H1 (cell line): ENCODE results near the gene RPL18. TPM values are rescaled to one million over a fixed set of nuclear protein-coding genes. Genes with fewer than 3 reads are reported as not detected.

ENCODE experiments used
- CTCF ChIA-PET: fragments of 300-600 bp; sonication (Branson Sonifier 250); formaldehyde crosslinking; loops from one replicate; lab custom pipeline; 2021; ENCODE audit not compliant: partially characterized antibody; lab: Charles Lee
- POLR2A ChIA-PET: fragments of 300-600 bp; sonication (Branson Sonifier 250); formaldehyde crosslinking; loops from one replicate; lab custom pipeline; 2021; ENCODE audit warnings: inconsistent platforms; ENCODE audit not compliant: partially characterized antibody; lab: Charles Lee
- DNase-seq, 2 experiments: peaks; one replicate each; pipeline versions ENCODE4 v3.0.0 to v3.0.0-alpha.2; 2010 to 2022; ENCODE audit warnings: low spot score in 2 of 2, low read depth in 1 of 2, mixed read lengths in 1 of 2
- FAIRE-seq: peaks from 2 replicates; lab custom pipeline; 2011; peaks lifted over from hg19 to GRCh38; lab: Jason Lieb, UNC
- H2AFZ ChIP-seq: 2 replicates; pipeline ENCODE4 v1.8.1; 2012; ENCODE audit warnings: low read length, inconsistent platforms
- H2AK5ac ChIP-seq: 2 replicates; pipeline ENCODE4 v1.6.1; 2013; ENCODE audit warnings: low read depth, low read length
- H2BK120ac ChIP-seq: replicated peaks from 2 replicates; pipeline ENCODE3; 2013; ENCODE audit warnings: low read depth, low read length, inconsistent platforms
- H2BK12ac ChIP-seq: 2 replicates; pipeline ENCODE4 v1.6.1; 2013; ENCODE audit warnings: low read depth, low read length
- H2BK15ac ChIP-seq: 2 replicates; pipeline ENCODE4 v1.6.1; 2013; ENCODE audit warnings: low read length
- H2BK20ac ChIP-seq: 2 replicates; pipeline ENCODE4 v1.6.1; 2013; ENCODE audit warnings: low read length
- H2BK5ac ChIP-seq: 2 replicates; pipeline ENCODE4 v1.6.1; 2013; ENCODE audit warnings: low read depth, low read length
- H3K14ac ChIP-seq: 2 replicates; pipeline ENCODE4 v1.6.1; 2013; ENCODE audit warnings: inconsistent platforms; ENCODE audit not compliant: insufficient read length
- H3K18ac ChIP-seq: 2 replicates; pipeline ENCODE4 v1.6.1; 2013; ENCODE audit warnings: low read length; ENCODE audit errors: extremely low read depth
- H3K23ac ChIP-seq: 2 replicates; pipeline ENCODE4 v1.6.1; 2013; ENCODE audit warnings: inconsistent platforms; ENCODE audit not compliant: insufficient read length
- H3K23me2 ChIP-seq: 2 replicates; pipeline ENCODE4 v1.6.1; 2013; ENCODE audit warnings: low read depth, low read length
- H3K27ac ChIP-seq: 2 replicates; pipeline ENCODE4 v1.6.1; 2011; ENCODE audit warnings: low read depth, low read length, inconsistent platforms
- H3K27me3 ChIP-seq, 4 experiments: replicated peaks in 1 of 4; 1 replicate in 1 of 4; 2 replicates in 3 of 4; pipeline versions ENCODE4 v1.6.1 to v1.8.1; 2011 to 2013; ENCODE audit warnings: low read length in 3 of 4, mild to moderate bottlenecking in 3 of 4, inconsistent platforms in 2 of 4, mixed read lengths in 2 of 4, moderate library complexity in 1 of 4; ENCODE audit not compliant: control insufficient read depth in 3 of 4, insufficient read depth in 3 of 4; ENCODE audit errors: extremely low read depth in 1 of 4
- H3K36me3 ChIP-seq, 4 experiments: 2 replicates each; pipeline versions ENCODE4 v1.6.1 to v1.8.1; 2011 to 2013; ENCODE audit warnings: mild to moderate bottlenecking in 4 of 4, low read length in 3 of 4, moderate library complexity in 2 of 4, control low read depth in 1 of 4, inconsistent platforms in 1 of 4; ENCODE audit not compliant: insufficient read depth in 4 of 4, control insufficient read depth in 2 of 4
- H3K4ac ChIP-seq: replicated peaks from 2 replicates; pipeline ENCODE3; 2013; ENCODE audit warnings: low read length, low read depth, mixed read lengths, inconsistent platforms; ENCODE audit not compliant: insufficient read length
- H3K4me1 ChIP-seq, 4 experiments: replicated peaks in 1 of 4; 1 replicate in 1 of 4; 2 replicates in 3 of 4; pipeline versions ENCODE4 v1.6.1 to v1.8.1; 2011 to 2013; ENCODE audit warnings: low read length in 3 of 4, inconsistent platforms in 2 of 4, mixed read lengths in 1 of 4; ENCODE audit not compliant: insufficient read depth in 4 of 4, control insufficient read depth in 3 of 4
- H3K4me2 ChIP-seq, 2 experiments: 2 replicates each; pipeline versions ENCODE4 v1.6.1 to v1.8.1; 2011 to 2013; ENCODE audit warnings: low read depth in 2 of 2, low read length in 2 of 2, control low read depth in 1 of 2, inconsistent platforms in 1 of 2, mild to moderate bottlenecking in 1 of 2; ENCODE audit not compliant: insufficient read depth in 1 of 2
- H3K4me3 ChIP-seq, 4 experiments: fragments of 200-600, 300-600 bp in 1 of 4; sonication (generic), shearing (Covaris generic), sonication (Bioruptor Twin) in 1 of 4; 2 replicates each; pipeline versions ENCODE4 v1.5.1 to v1.8.1; 2011 to 2016; ENCODE audit warnings: low read length in 4 of 4, low read depth in 3 of 4, control low read depth in 2 of 4, inconsistent platforms in 2 of 4, mild to moderate bottlenecking in 2 of 4, mixed read lengths in 1 of 4, moderate library complexity in 1 of 4; ENCODE audit not compliant: insufficient read depth in 2 of 4; ENCODE audit errors: extremely low read depth in 1 of 4
- H3K56ac ChIP-seq: replicated peaks from 2 replicates; pipeline ENCODE3; 2013; ENCODE audit warnings: low read depth, mild to moderate bottlenecking, mixed read lengths, low read length, inconsistent platforms; ENCODE audit not compliant: insufficient read length
- H3K79me1 ChIP-seq: 2 replicates; pipeline ENCODE4 v1.6.1; 2013; ENCODE audit warnings: low read depth, low read length, control low read depth
- H3K79me2 ChIP-seq, 2 experiments: 2 replicates each; pipeline versions ENCODE4 v1.6.1 to v1.8.1; 2012 to 2013; ENCODE audit warnings: low read length in 2 of 2, mild to moderate bottlenecking in 2 of 2, inconsistent platforms in 1 of 2; ENCODE audit not compliant: insufficient read depth in 2 of 2, control insufficient read depth in 1 of 2
- H3K9ac ChIP-seq, 4 experiments: replicated peaks in 1 of 4; 1 replicate in 1 of 4; 2 replicates in 3 of 4; pipeline versions ENCODE4 v1.6.1 to v1.8.1; 2011 to 2013; ENCODE audit warnings: low read depth in 3 of 4, low read length in 3 of 4, control low read depth in 2 of 4, mild to moderate bottlenecking in 2 of 4, moderate library complexity in 2 of 4, inconsistent platforms in 1 of 4; ENCODE audit errors: extremely low read depth in 1 of 4
- H3K9me3 ChIP-seq, 2 experiments: 2 replicates each; pipeline versions ENCODE4 v1.6.1 to v1.8.1; 2012 to 2013; ENCODE audit warnings: mild to moderate bottlenecking in 2 of 2, moderate library complexity in 2 of 2, control low read depth in 1 of 2, inconsistent platforms in 1 of 2, low read depth in 1 of 2, low read length in 1 of 2, mixed read lengths in 1 of 2; ENCODE audit not compliant: insufficient read depth in 2 of 2
- H4K20me1 ChIP-seq, 2 experiments: replicated peaks in 1 of 2; 2 replicates each; pipeline versions ENCODE3 to v1.8.1; 2011 to 2013; ENCODE audit warnings: inconsistent platforms in 2 of 2, low read length in 2 of 2, mild to moderate bottlenecking in 1 of 2; ENCODE audit not compliant: insufficient read depth in 2 of 2, control insufficient read depth in 1 of 2
- H4K5ac ChIP-seq: 2 replicates; pipeline ENCODE4 v1.6.1; 2013; ENCODE audit warnings: low read length, low read depth, mixed read lengths, inconsistent platforms; ENCODE audit not compliant: insufficient read length
- H4K8ac ChIP-seq: 2 replicates; pipeline ENCODE4 v1.8.0; 2013; ENCODE audit warnings: mild to moderate bottlenecking, moderate library complexity, low read length, inconsistent platforms; ENCODE audit not compliant: insufficient read depth; ENCODE audit errors: extremely low read depth
- H4K91ac ChIP-seq: replicated peaks from 2 replicates; pipeline ENCODE3; 2013; ENCODE audit warnings: low read length, mixed read lengths, inconsistent platforms; ENCODE audit not compliant: insufficient read length
- BACH1 ChIP-seq: IDR thresholded peaks from 2 replicates; pipeline ENCODE4 v1.6.1; 2012; ENCODE audit warnings: low read length, improper control_type of control experiment
- KDM1A ChIP-seq: fragments of 200-600, 300-600 bp; sonication (generic); IDR thresholded peaks from 2 replicates; pipeline ENCODE4 v1.7.1; 2016; ENCODE audit warnings: mild to moderate bottlenecking, low read length, borderline replicate concordance
- KDM4A ChIP-seq: IDR thresholded peaks from one replicate; pipeline ENCODE4 v1.7.1; 2012; ENCODE audit warnings: low read depth, mild to moderate bottlenecking, moderate library complexity, low read length, inconsistent platforms; ENCODE audit not compliant: severe bottlenecking
- SP1 ChIP-seq: IDR thresholded peaks from 2 replicates; pipeline ENCODE4 v1.6.1; 2011; ENCODE audit warnings: low read depth, low read length
- TAF1 ChIP-seq: IDR thresholded peaks from 2 replicates; pipeline ENCODE4 v1.6.1; 2011; ENCODE audit warnings: mild to moderate bottlenecking, low read depth, low read length
- TBP ChIP-seq: IDR thresholded peaks from 2 replicates; pipeline ENCODE4 v1.6.1; 2011; ENCODE audit warnings: low read depth, low read length, improper control_type of control experiment
- WGBS, 2 experiments: shearing (Covaris generic) in 1 of 2; methylation state at CpG; one replicate each; pipeline versions ENCODE4 v1.1.6 to v1.1.7; 2013 to 2015; ENCODE audit warnings: low lambda C conversion rate in 2 of 2, mixed read lengths in 2 of 2, inconsistent platforms in 1 of 2, low coverage in 1 of 2, missing lambda C conversion rate in 1 of 2; ENCODE audit not compliant: insufficient replicate concordance in 2 of 2, insufficient coverage in 1 of 2, insufficient read length in 1 of 2; ENCODE audit errors: extremely low coverage in 1 of 2, missing lambda C conversion rate in 1 of 2; 5-methylcytosine and 5-hydroxymethylcytosine counted together
- polyA plus RNA-seq, 7 experiments: library from polyadenylated mRNA; depleted of rRNA in 3 of 7; stranded (reverse) in 5 of 7; unstranded in 2 of 7; fragments of >200 nt in 5 of 7; fragments of 200-250 nt in 2 of 7; gene quantifications; 1 replicate in 5 of 7; 2 replicates in 1 of 7; 4 replicates in 1 of 7; pipeline versions ENCODE4 v1.2.1 to v1.2.3, GENCODE V29; 2011 to 2013; ENCODE audit warnings: missing spikeins in 2 of 7, mixed read lengths in 2 of 7
- total RNA-seq: library from RNA; stranded (reverse); fragmentation: NEBNext Ultra II Directional; extraction: Animal tissue kit (Norgen Biotek cat#: 25700); gene quantifications from 2 replicates; pipeline ENCODE4 v1.2.1, GENCODE V29; 2021

Gene RPL18
- total and polyA plus RNA-seq, 2 of the 8 experiments (the other 6 are each of a cell fraction or from before 2014, with no cell fraction given), result 1,669 to 2,789 TPM

DNA sequence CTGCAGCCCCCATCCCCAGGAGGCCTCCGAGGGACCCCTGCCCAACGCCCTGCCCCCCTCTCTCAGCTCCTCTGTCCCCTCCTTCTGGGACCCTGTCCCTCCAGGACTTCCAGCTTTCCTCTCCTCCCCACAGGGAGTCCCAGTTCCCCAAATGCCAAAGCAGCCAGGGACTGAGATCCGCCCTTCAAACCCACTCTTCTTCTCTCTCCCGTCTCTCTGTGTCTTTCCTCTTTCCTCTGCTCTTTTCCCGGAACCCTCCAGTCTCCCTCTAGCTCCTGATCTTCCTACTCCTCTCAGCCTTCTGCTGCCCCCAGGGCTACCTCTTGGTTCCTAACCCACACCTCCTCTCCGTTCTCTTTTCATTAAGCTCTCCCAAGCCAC is 26.6 kb upstream of the RPL18 start:
- Histone ChIP-seq H3K23ac (no peak overlapping the region), H2AK5ac (peak overlapping the region; percentile 75; the same call in 1 of the 2 replicates), H2BK12ac (peak overlapping the region; percentile 84), H3K14ac (peak overlapping the region; percentile 44), H3K9me3 (no peaks in the 10 kb centered on the region), H2BK5ac (peak overlapping the region; percentile 99), H3K9ac (peak overlapping the region in 3 of 4 experiments; percentile 40 to 73 (median 43); a peak in 6 of 7 replicates), H3K36me3 (no peaks in the 10 kb centered on the region), H2BK20ac (peak overlapping the region; percentile 72), H3K79me2 (peaks cover 0 to 11% of the 10 kb centered on the region in 2 experiments; a peak in 2 of 4 replicates), H2BK15ac (peak overlapping the region; percentile 99; the same call in 1 of the 2 replicates), H4K5ac (peak overlapping the region; percentile 76), H3K18ac (peak overlapping the region; percentile 63), H4K20me1 (no peaks in the 10 kb centered on the region), H3K4me3 (peak overlapping the region; percentile 68 to 84 (median 82)), H4K8ac (peak overlapping the region; percentile 22), H3K27ac (peak overlapping the region; percentile 78), H3K4me1 (peaks cover 0 to 7% (median 1%) of the 10 kb centered on the region in 4 experiments; a peak in 4 of 7 replicates), H4K91ac (peak overlapping the region; percentile 94), H3K23me2 (peaks cover 11% of the 10 kb centered on the region), H3K27me3 (no peaks in the 10 kb centered on the region), H3K79me1 (no peaks in the 10 kb centered on the region), H3K4me2 (peak overlapping the region; percentile 89 to 98), H3K4ac (peak overlapping the region; percentile 62), H2AFZ (no peak overlapping the region), H2BK120ac (peak overlapping the region; percentile 14), H3K56ac (peak overlapping the region; percentile 75)
- ChIA-PET CTCF (interaction anchor here (0.6 to 3.4 kb wide), 31 partner anchors 9 to 327 kb away, joined by 3 to 26 read pairs (median 4); partner anchors contain the start of genes BCAT2, FUT1 and FUT2), POLR2A (interaction anchor here (0.9 to 2.9 kb wide), 39 partner anchors 8 to 318 kb away, joined by 3 to 27 read pairs (median 5); partner anchors contain the start of genes FAM83E, FUT2, HSD17B14 and IZUMO1)
- DNase-seq, result peak in 1 of 2 experiments; percentile 74
- no peak for FAIRE-seq
- TF ChIP-seq TBP (no peak), TAF1 (peak; percentile 34; the same call in 1 of the 2 replicates), SP1 (peak; percentile 56; the same call in 1 of the 2 replicates), KDM1A (no peak), BACH1 (no peak), KDM4A (peak; percentile 48)
- 0% methylated on average over 5 of the region's 6 CpGs; no CpG with 5 or more reads in 1 of the 2 experiments for WGBS, 2 experiments
